Measurements from ENCODE around the gene GARIN5B.

GRCh38 chr19:55325172-55325571, 37.9 kb downstream of the GARIN5B start, which contains the start of gene TMEM150B:
- TF ChIP-seq CTCF (conservative IDR thresholded peaks at IDR 0.05; ENCODE audit: low read depth, low read length), result no peak
- no peak for TF ChIP-seq CEBPB (IDR thresholded peaks at IDR 0.05; ENCODE audit: low read depth, low read length)
- TF ChIP-seq POLR2A (IDR thresholded peaks at IDR 0.05; ENCODE audit: low read depth, low read length), result no peak
- no peak for TF ChIP-seq USF2 (IDR thresholded peaks at IDR 0.05; ENCODE audit: low read depth, low read length)
- no peak for TF ChIP-seq BHLHE40 (IDR thresholded peaks at IDR 0.05; ENCODE audit: low read depth, low read length)
- TF ChIP-seq NFE2L2 (IDR thresholded peaks at IDR 0.05; ENCODE audit: low read depth, low read length), result no peak
- no peak for TF ChIP-seq RAD21 (IDR thresholded peaks at IDR 0.05; ENCODE audit: low read length)
- TF ChIP-seq CHD1 (IDR thresholded peaks at IDR 0.05; ENCODE audit: low read depth, low read length), result no peak
- TF ChIP-seq MAFK (IDR thresholded peaks at IDR 0.05; ENCODE audit: low read depth, low read length), result no peak
- TF ChIP-seq ELK1 (IDR thresholded peaks at IDR 0.05; ENCODE audit: borderline replicate concordance, low read depth, low read length), result no peak
